Fibroblast of pulmonary artery (primary cell): ENCODE results near the gene PTPRD.

Experiments used
- DNase-seq: peaks from one replicate; pipeline ENCODE4 v3.0.0-alpha.2; 2010; ENCODE audit warnings: low read depth
- H3K4me3 ChIP-seq: replicated peaks from 2 replicates; pipeline ENCODE4 v1.5.1; 2011; ENCODE audit warnings: low read depth, mild to moderate bottlenecking, control low read depth, low read length, moderate library complexity
- CTCF ChIP-seq: IDR thresholded peaks from 2 replicates; pipeline ENCODE4 v1.5.1; 2011; ENCODE audit warnings: mild to moderate bottlenecking, control low read depth, low read length, inconsistent platforms; ENCODE audit errors: missing control alignments

PTPRD gene

GRCh38 chr9:10282084-10282483, 330.7 kb downstream of the PTPRD start:
- no peak for DNase-seq
- H3K4me3 ChIP-seq, result no peak overlapping the region
- TF ChIP-seq CTCF, result no peak

- peak; percentile 1 for TF ChIP-seq CTCF
- H3K4me3 ChIP-seq, result no peak overlapping the region
- no peak for DNase-seq
These were observed 337.8 kb downstream of the PTPRD start for GRCh38 chr9:10274988-10275387.

GRCh38 chr9:10274175-10274574, 338.6 kb downstream of the PTPRD start:
- no peak for DNase-seq
- no peak for TF ChIP-seq CTCF
- H3K4me3 ChIP-seq, result no peak overlapping the region

GRCh38 chr9:10272830-10273229, 340.0 kb downstream of the PTPRD start:
- no peak for DNase-seq
- TF ChIP-seq CTCF, result no peak
- H3K4me3 ChIP-seq, result no peak overlapping the region

GRCh38 chr9:10268531-10269485, 344.0 kb downstream of the PTPRD start:
- TF ChIP-seq CTCF, result peak; percentile 28
- peak; percentile 47 for DNase-seq
- no peak overlapping the region for H3K4me3 ChIP-seq

GRCh38 chr9:10265153-10265631, 347.6 kb downstream of the PTPRD start:
- DNase-seq, result peak; percentile 77
- H3K4me3 ChIP-seq, result no peak overlapping the region
- no peak for TF ChIP-seq CTCF

- no peak overlapping the region for H3K4me3 ChIP-seq
- no peak for TF ChIP-seq CTCF
- no peak for DNase-seq
These were observed 352.3 kb downstream of the PTPRD start for GRCh38 chr9:10260501-10260900.
